GM12878 (cell line): ENCODE data around the gene CCDC82.

ENCODE experiments used
- CBFB ChIP-seq: IDR thresholded peaks from 2 replicates; pipeline ENCODE4 v1.6.1; 2016; ENCODE audit warnings: antibody characterized with exemption, low read depth
- CHD2 ChIP-seq: IDR thresholded peaks from 2 replicates; pipeline ENCODE4 v1.6.1; 2011; ENCODE audit warnings: low read depth, low read length, improper control_type of control experiment, borderline replicate concordance
- CTCF ChIP-seq, 3 experiments: IDR thresholded peaks in 2 of 3; conservative IDR thresholded peaks in 1 of 3; 2 replicates each; pipeline ENCODE4 v1.5.1; 2011; ENCODE audit warnings: low read depth in 3 of 3, low read length in 3 of 3, mild to moderate bottlenecking in 3 of 3, control low read depth in 2 of 3, moderate library complexity in 2 of 3, inconsistent platforms in 1 of 3, mixed read lengths in 1 of 3; ENCODE audit not compliant: control insufficient read depth in 2 of 3, insufficient read depth in 1 of 3; ENCODE audit errors: extremely low read depth in 1 of 3
- PML ChIP-seq: IDR thresholded peaks from 2 replicates; pipeline ENCODE4 v1.6.1; 2012; ENCODE audit warnings: low read length, inconsistent platforms
- POLR2AphosphoS5 ChIP-seq: IDR thresholded peaks from 2 replicates; pipeline ENCODE4 v1.6.1; 2011; ENCODE audit warnings: mild to moderate bottlenecking, low read length, inconsistent platforms
- SMC3 ChIP-seq: IDR thresholded peaks from 2 replicates; pipeline ENCODE4 v1.6.1; 2011; ENCODE audit warnings: low read length, improper control_type of control experiment, borderline replicate concordance
- TCF3 ChIP-seq: IDR thresholded peaks from 2 replicates; pipeline ENCODE4 v1.6.1; 2012; ENCODE audit warnings: low read depth, mild to moderate bottlenecking, low read length, borderline replicate concordance; ENCODE audit not compliant: insufficient read depth
- YY1 ChIP-seq: IDR thresholded peaks from 2 replicates; pipeline ENCODE4 v1.6.1; 2011; ENCODE audit warnings: low read depth, mild to moderate bottlenecking, low read length
- ZNF592 ChIP-seq: fragments of 450-650 bp; IDR thresholded peaks from 2 replicates; pipeline ENCODE4 v1.6.1; 2017; ENCODE audit warnings: mild to moderate bottlenecking, moderate library complexity

- no peak for TF ChIP-seq CHD2
- TF ChIP-seq CBFB, result no peak
- TF ChIP-seq TCF3, result no peak
- TF ChIP-seq CTCF (IDR thresholded peaks at IDR 0.05 in 2 of 3, conservative IDR thresholded peaks at IDR 0.05 in 1 of 3; ENCODE audit: control insufficient read depth in 2 of 3, extremely low read depth in 1 of 3, insufficient read depth in 1 of 3, low read depth in 3 of 3, low read length in 3 of 3), result no peak
- no peak for TF ChIP-seq PML
- no peak for TF ChIP-seq POLR2AphosphoS5
- TF ChIP-seq YY1, result no peak
- TF ChIP-seq SMC3, result no peak
- TF ChIP-seq ZNF592, result no peak
Measured at GRCh38 chr11:96332126-96332771, 57.5 kb downstream of the CCDC82 start.
